Measurements from ENCODE around the gene GABRB3.

Gene GABRB3

DNA sequence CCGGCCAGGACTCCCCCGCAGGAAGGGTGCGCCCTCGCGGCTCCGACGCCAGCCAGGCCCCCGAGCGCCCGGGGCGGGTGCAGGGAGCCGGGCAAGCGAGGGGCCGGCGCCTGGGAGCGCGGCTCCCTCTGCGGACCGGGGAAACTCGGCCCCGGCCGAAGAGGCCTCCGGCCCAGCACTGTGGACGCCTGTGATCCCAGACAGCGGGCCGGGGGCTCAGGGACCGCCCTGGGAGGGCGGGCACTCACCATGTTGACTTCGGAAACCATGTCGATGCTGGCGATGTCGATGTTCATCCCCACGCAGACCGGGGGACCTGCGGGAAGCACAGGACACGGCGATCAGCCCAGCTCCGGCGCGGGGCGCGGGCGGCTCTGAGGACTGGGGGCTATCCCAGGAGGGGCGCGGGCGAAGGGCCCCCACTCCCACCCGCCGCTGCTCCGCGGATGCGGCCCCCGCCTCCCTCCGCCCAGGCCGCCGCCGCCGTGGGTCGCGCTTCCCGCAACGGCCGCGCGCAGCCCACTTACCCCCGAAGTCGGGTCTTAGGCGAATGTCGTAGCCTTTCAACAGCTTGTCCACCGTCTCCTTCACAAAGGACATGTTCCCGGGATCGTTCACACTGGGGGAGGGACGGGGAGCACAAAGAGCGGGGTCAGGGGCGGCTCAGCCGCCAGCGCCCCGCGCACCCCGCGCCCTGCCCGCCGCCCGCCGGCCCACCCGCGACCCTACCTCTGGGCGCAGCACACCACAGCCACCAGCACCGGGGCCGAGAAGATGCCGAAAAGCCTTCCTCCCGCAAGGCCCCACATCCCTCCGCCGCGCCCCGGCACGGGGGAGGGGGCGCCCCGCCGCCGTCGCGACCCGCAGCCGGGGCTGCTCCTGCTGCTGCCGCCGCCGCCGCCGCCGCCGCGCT lies at the start of gene GABRB3:
TSS of gene GABRB3 (minus strand) at position 913 of the 913 bp plus-strand sequence.
- no peak for DNase-seq (ENCODE audit: extremely low read depth, insufficient read length)
- H3K27me3 ChIP-seq (replicated peaks; ENCODE audit: control insufficient read depth, insufficient read depth, low read length): no peaks in the 10 kb centered on the region
- no peaks in the 10 kb centered on the region for H3K36me3 ChIP-seq (ENCODE audit: control insufficient read depth, insufficient read depth, low read length)
- H3K4me3 ChIP-seq (replicated peaks; ENCODE audit: low read depth, low read length): no peak within 1 kb of the TSS
- TF ChIP-seq, protein P1, sequence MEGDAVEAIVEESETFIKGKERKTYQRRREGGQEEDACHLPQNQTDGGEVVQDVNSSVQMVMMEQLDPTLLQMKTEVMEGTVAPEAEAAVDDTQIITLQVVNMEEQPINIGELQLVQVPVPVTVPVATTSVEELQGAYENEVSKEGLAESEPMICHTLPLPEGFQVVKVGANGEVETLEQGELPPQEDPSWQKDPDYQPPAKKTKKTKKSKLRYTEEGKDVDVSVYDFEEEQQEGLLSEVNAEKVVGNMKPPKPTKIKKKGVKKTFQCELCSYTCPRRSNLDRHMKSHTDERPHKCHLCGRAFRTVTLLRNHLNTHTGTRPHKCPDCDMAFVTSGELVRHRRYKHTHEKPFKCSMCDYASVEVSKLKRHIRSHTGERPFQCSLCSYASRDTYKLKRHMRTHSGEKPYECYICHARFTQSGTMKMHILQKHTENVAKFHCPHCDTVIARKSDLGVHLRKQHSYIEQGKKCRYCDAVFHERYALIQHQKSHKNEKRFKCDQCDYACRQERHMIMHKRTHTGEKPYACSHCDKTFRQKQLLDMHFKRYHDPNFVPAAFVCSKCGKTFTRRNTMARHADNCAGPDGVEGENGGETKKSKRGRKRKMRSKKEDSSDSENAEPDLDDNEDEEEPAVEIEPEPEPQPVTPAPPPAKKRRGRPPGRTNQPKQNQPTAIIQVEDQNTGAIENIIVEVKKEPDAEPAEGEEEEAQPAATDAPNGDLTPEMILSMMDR (IDR thresholded peaks at IDR 0.05; ENCODE audit: insufficient read depth, low read length, poor library complexity, severe bottlenecking): no peak

DNA sequence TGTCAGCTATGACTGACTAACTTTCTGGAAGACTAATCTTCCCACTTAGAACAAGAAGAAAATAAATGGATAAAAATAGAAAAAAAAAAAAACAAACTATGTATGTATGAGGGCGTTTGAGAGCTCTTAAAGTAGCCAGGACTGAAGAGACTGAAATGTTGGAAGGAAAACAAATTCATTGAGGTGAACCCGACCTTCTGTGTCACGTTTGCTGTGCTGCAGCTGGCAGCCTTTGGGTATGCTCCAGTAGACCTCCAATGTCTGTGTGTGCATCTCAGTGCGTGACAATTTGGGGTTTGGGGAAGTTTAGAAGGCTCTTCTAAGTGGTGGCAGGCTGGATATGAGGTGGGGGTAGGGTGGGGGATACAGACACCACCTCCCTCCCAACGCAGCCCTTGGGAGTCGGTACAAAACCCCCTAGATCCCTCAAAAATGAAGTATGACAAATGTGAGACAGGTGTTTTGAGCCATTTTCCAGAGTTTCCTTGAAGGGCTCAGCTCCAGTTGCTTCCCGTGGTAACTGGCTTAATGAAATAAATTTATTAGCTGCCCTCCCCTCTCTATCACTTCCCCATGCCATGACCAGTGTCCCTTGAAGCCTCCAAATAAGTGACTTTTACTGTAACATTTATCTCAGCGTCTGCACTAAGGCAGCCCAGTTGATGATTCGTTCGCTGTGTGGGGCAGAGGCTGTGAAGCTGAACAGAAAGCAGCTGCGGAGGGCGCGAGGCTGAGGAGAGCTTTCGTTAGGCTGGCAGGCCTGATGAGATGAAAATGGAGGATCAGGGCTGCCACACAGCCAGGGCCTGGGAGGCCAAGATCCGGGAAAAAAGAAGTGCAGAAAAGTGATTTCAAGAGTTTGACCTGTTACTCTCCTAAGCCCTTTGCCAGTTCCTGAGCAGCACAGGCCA lies 34.9 kb upstream of the GABRB3 start:
- TF ChIP-seq, protein P1 (IDR thresholded peaks at IDR 0.05; ENCODE audit: insufficient read depth, low read length, poor library complexity, severe bottlenecking): no peak
- Histone ChIP-seq H3K27me3 (replicated peaks; ENCODE audit: control insufficient read depth, insufficient read depth, low read length) (no peaks in the 10 kb centered on the region), H3K36me3 (ENCODE audit: control insufficient read depth, insufficient read depth, low read length) (no peaks in the 10 kb centered on the region), H3K4me3 (replicated peaks; ENCODE audit: low read depth, low read length) (no peak overlapping the region)
- no peak for DNase-seq (ENCODE audit: extremely low read depth, insufficient read length)

DNA sequence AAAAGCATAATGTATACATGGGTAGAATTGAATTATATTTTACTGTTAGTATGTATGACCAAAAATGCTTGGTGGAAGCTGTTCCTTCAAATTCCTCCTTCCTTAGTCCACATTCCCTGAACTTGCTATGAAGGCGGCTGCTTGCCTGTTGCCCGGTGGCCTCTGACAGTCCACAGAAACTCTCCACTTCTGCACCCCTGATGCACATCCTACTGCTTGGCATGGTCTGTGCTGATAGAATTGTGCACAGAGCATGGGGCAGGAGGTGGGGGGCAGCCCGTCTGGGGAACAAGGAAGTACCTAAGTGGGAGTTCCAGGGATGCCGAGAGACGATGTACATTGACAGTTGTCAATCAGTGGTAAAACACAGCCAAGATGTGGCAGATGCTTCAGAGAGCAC lies 33.7 kb upstream of the GABRB3 start:
- no peak overlapping the region for H3K4me3 ChIP-seq (replicated peaks; ENCODE audit: low read depth, low read length)
- no peaks in the 10 kb centered on the region for H3K36me3 ChIP-seq (ENCODE audit: control insufficient read depth, insufficient read depth, low read length)
- TF ChIP-seq, protein P1 (IDR thresholded peaks at IDR 0.05; ENCODE audit: insufficient read depth, low read length, poor library complexity, severe bottlenecking): no peak
- H3K27me3 ChIP-seq (replicated peaks; ENCODE audit: control insufficient read depth, insufficient read depth, low read length): no peaks in the 10 kb centered on the region
- DNase-seq (ENCODE audit: extremely low read depth, insufficient read length): no peak

DNA sequence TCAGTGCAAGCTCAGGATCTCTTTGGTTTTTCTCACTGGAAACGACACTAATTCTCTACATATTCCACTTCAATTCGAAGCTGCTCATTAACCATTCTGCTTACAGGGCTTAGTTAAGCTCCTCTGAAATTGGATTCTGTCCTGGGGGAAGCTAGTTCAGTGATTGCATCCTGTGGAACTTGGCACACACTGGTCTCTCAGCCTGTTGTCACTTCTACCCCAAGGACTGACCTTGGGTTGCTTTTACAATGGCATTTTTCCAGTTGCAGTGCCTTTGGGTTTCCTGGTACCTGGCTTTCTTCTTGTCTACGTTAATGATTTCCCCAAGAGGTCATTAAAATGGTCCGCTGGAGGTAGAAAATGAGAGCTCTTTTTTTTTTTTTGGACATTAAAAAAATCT lies 33.3 kb upstream of the GABRB3 start:
- TF ChIP-seq, protein P1 (IDR thresholded peaks at IDR 0.05; ENCODE audit: insufficient read depth, low read length, poor library complexity, severe bottlenecking): no peak
- Histone ChIP-seq H3K27me3 (replicated peaks; ENCODE audit: control insufficient read depth, insufficient read depth, low read length) (no peaks in the 10 kb centered on the region), H3K4me3 (replicated peaks; ENCODE audit: low read depth, low read length) (no peak overlapping the region), H3K36me3 (ENCODE audit: control insufficient read depth, insufficient read depth, low read length) (no peaks in the 10 kb centered on the region)
- no peak for DNase-seq (ENCODE audit: extremely low read depth, insufficient read length)

DNA sequence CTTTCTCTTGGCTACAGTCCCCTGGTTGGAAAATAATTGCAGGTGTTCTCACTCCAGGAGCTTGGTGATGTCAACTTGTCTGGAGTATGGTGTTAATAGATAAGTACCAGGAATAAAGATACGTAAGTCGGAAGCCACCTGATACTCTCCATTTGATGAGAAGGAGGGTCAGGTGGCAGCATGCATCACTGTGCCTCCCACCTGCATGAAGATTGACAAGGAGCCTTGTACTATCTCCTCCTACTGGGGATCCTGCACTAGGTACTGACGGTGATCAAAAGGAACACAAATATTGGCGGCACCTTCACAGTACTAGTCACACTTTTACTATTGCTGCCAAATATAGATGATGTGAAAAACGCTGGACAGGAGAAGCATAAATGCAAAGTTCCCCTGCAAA lies 32.6 kb upstream of the GABRB3 start:
- no peaks in the 10 kb centered on the region for H3K27me3 ChIP-seq (replicated peaks; ENCODE audit: control insufficient read depth, insufficient read depth, low read length)
- TF ChIP-seq, protein P1 (IDR thresholded peaks at IDR 0.05; ENCODE audit: insufficient read depth, low read length, poor library complexity, severe bottlenecking): no peak
- no peak overlapping the region for H3K4me3 ChIP-seq (replicated peaks; ENCODE audit: low read depth, low read length)
- no peak for DNase-seq (ENCODE audit: extremely low read depth, insufficient read length)
- no peaks in the 10 kb centered on the region for H3K36me3 ChIP-seq (ENCODE audit: control insufficient read depth, insufficient read depth, low read length)

All from GM06990 (cell line).